Testis (tissue), 2 donors: ENCODE results near the gene CDH23.

Source experiments
- CTCF ChIP-seq, 3 experiments: fragments of 450-650 bp in 2 of 3; fragments of 200-600 bp in 1 of 3; sonication (generic) in 1 of 3; IDR thresholded peaks; one replicate each; pipeline ENCODE4 v1.5.1; 2016 to 2019; ENCODE audit warnings: antibody characterized with exemption in 3 of 3, mild to moderate bottlenecking in 2 of 3, moderate library complexity in 1 of 3
- POLR2A ChIP-seq: fragments of 450-650 bp; IDR thresholded peaks from one replicate; pipeline ENCODE4 v1.6.1; 2017; ENCODE audit warnings: antibody characterized with exemption, mild to moderate bottlenecking, moderate library complexity

GRCh38 chr10:71625445-71626175, 228.9 kb downstream of the CDH23 start:
- TF ChIP-seq CTCF (IDR thresholded peaks at IDR 0.05) (no peak), POLR2A (no peak)
